Measurements from ENCODE around the gene ZNF346. TPM values are rescaled to one million over a fixed set of nuclear protein-coding genes. Genes with fewer than 3 reads are reported as not detected.
A peak's percentile ranks its signal among the peaks of the same experiment; 100 is the strongest.

The ZNF346 gene
- total and polyA plus RNA-seq, 2 of the 13 experiments (the other 11 are each of a cell fraction or from before 2014, with no cell fraction given): 8.6 to 19.4 TPM

- TF ChIP-seq ZBED4 (CRISPR knock-in tag; IDR thresholded peaks at IDR 0.05; ENCODE audit: borderline replicate concordance): peak; percentile 95; the same call in 1 of the 2 replicates
- TF ChIP-seq WIZ (CRISPR knock-in tag; IDR thresholded peaks at IDR 0.05): no peak
- TF ChIP-seq ZNF143 (CRISPR knock-in tag; IDR thresholded peaks at IDR 0.05): no peak
- TF ChIP-seq ZNF510 (CRISPR knock-in tag; IDR thresholded peaks at IDR 0.05; ENCODE audit: low read depth): no peak
- TF ChIP-seq ZNF121 (CRISPR knock-in tag; IDR thresholded peaks at IDR 0.05): no peak
- TF ChIP-seq ZNF83 (CRISPR knock-in tag; IDR thresholded peaks at IDR 0.05; ENCODE audit: borderline replicate concordance): no peak
- TF ChIP-seq ZNF75D (CRISPR knock-in tag; IDR thresholded peaks at IDR 0.05; ENCODE audit: borderline replicate concordance): no peak
- TF ChIP-seq KDM5A (IDR thresholded peaks at IDR 0.05; ENCODE audit: borderline replicate concordance, low read length): no peak
- peak; percentile 67; the same call in 1 of the 2 replicates for TF ChIP-seq HDAC1 (CRISPR knock-in tag; IDR thresholded peaks at IDR 0.05)
- TF ChIP-seq SYNCRIP (IDR thresholded peaks at IDR 0.05; ENCODE audit: insufficient read depth, low read depth, low read length): no peak
- no peak for TF ChIP-seq MZF1 (CRISPR knock-in tag; IDR thresholded peaks at IDR 0.05; ENCODE audit: borderline replicate concordance)
- no peak for TF ChIP-seq ZNF282 (IDR thresholded peaks at IDR 0.05; ENCODE audit: partially characterized antibody)
- no peak for TF ChIP-seq CEBPG (CRISPR knock-in tag; IDR thresholded peaks at IDR 0.05)
- no peak for TF ChIP-seq SIN3B (IDR thresholded peaks at IDR 0.05; ENCODE audit: low read length)
- no peak for TF ChIP-seq ZNF704 (CRISPR knock-in tag; IDR thresholded peaks at IDR 0.05; ENCODE audit: borderline replicate concordance)
- no peak for TF ChIP-seq ZSCAN12 (CRISPR knock-in tag; IDR thresholded peaks at IDR 0.05)
- TF ChIP-seq PCBP2 (optimal IDR thresholded peaks at IDR 0.05; ENCODE audit: low read depth, low read length, poor library complexity, severe bottlenecking): no peak
- TF ChIP-seq ZBTB1 (CRISPR knock-in tag; IDR thresholded peaks at IDR 0.05; ENCODE audit: borderline replicate concordance): no peak
Measured at GRCh38 chr5:177097016-177097985, 74.8 kb downstream of the ZNF346 start (continued).
